GM18498 (cell line): ENCODE data around the gene SENP2.
"Not testable (repeated sequence)": the region's sequence is repeated elsewhere in the genome, so short reads cannot be mapped to it uniquely, and the experiment has no call there.

Experiments used
- ATAC-seq: cut with Tn5 transposase; IDR thresholded peaks from one replicate; pipeline ENCODE4 v1.9.1; 2021; ENCODE audit warnings: mild to moderate bottlenecking, moderate library complexity; ENCODE audit not compliant: unreplicated experiment

SENP2 gene

GRCh38 chr3:185585518-185585858, 607 bp upstream of the SENP2 start:
- ATAC-seq: no peak

GRCh38 chr3:185586686-185587039, 568 bp downstream of the SENP2 start:
- ATAC-seq: no peak

- ATAC-seq: no peak
Measured at GRCh38 chr3:185594073-185594472, 8.0 kb downstream of the SENP2 start.

- ATAC-seq: peak; percentile 63
Measured at GRCh38 chr3:185595526-185595925, 9.4 kb downstream of the SENP2 start.

GRCh38 chr3:185605566-185605965, 19.5 kb downstream of the SENP2 start:
- ATAC-seq: no peak

GRCh38 chr3:185606196-185606595, 20.1 kb downstream of the SENP2 start:
- ATAC-seq: no peak

GRCh38 chr3:185613016-185613415, 26.9 kb downstream of the SENP2 start:
- ATAC-seq: no peak

- ATAC-seq: no peak
Measured at GRCh38 chr3:185623939-185624665, 38.0 kb downstream of the SENP2 start.

- no peak for ATAC-seq
Measured at GRCh38 chr3:185625784-185626183, 39.7 kb downstream of the SENP2 start.

GRCh38 chr3:185629554-185630181, 43.6 kb downstream of the SENP2 start:
- ATAC-seq: no peak

- no peak for ATAC-seq
Measured at GRCh38 chr3:185630182-185630622, 44.1 kb downstream of the SENP2 start.

- ATAC-seq: no peak
Measured at GRCh38 chr3:185631108-185631507, 45.0 kb downstream of the SENP2 start.

- no peak for ATAC-seq
Measured at GRCh38 chr3:185631508-185632206, 45.6 kb downstream of the SENP2 start.

- ATAC-seq: no peak
Measured at GRCh38 chr3:185632996-185633395, 46.9 kb downstream of the SENP2 start.

- ATAC-seq: no peak
Measured at GRCh38 chr3:185637388-185637787, 51.3 kb downstream of the SENP2 start.

GRCh38 chr3:185638651-185639050, 52.6 kb downstream of the SENP2 start:
- not testable (repeated sequence) for ATAC-seq

- ATAC-seq: no peak
Measured at GRCh38 chr3:185639632-185640206, 53.6 kb downstream of the SENP2 start.

GRCh38 chr3:185640308-185640707, 54.2 kb downstream of the SENP2 start:
- no peak for ATAC-seq

- ATAC-seq: not testable (repeated sequence)
Measured at GRCh38 chr3:185645191-185645590, 59.1 kb downstream of the SENP2 start.

- no peak for ATAC-seq
Measured at GRCh38 chr3:185645596-185646381, 59.7 kb downstream of the SENP2 start.
